HEK293 (cell line): ENCODE measurements around the gene JMJD4.
A peak's percentile ranks its signal among the peaks of the same experiment; 100 is the strongest.

Experiments used
- CTCF ChIP-seq: fragments of 450-650 bp; formaldehyde crosslinking; IDR thresholded peaks from 2 replicates; pipeline ENCODE4 v1.5.1; 2016; ENCODE audit warnings: missing biosample characterization, missing genetic modification characterization
- GLI4 ChIP-seq: fragments of 450-650 bp; formaldehyde crosslinking; IDR thresholded peaks from 2 replicates; pipeline ENCODE4 v1.5.1; 2016; ENCODE audit warnings: missing biosample characterization, missing genetic modification characterization
- KLF1 ChIP-seq: fragments of 450-650 bp; formaldehyde crosslinking; IDR thresholded peaks from 2 replicates; pipeline ENCODE4 v1.5.1; 2016; ENCODE audit warnings: missing biosample characterization, missing genetic modification characterization
- KLF16 ChIP-seq: fragments of 450-650 bp; formaldehyde crosslinking; IDR thresholded peaks from 2 replicates; pipeline ENCODE4 v1.5.1; 2017; ENCODE audit warnings: missing biosample characterization, missing genetic modification characterization
- OVOL3 ChIP-seq: fragments of 450-650 bp; formaldehyde crosslinking; IDR thresholded peaks from 2 replicates; pipeline ENCODE4 v1.5.1; 2016; ENCODE audit warnings: missing biosample characterization, missing genetic modification characterization
- RBAK ChIP-seq: fragments of 450-650 bp; formaldehyde crosslinking; IDR thresholded peaks from 2 replicates; pipeline ENCODE4 v1.5.1; 2016; ENCODE audit warnings: missing biosample characterization, missing genetic modification characterization
- SALL2 ChIP-seq: fragments of 450-650 bp; formaldehyde crosslinking; IDR thresholded peaks from 2 replicates; pipeline ENCODE4 v1.5.0; 2017; ENCODE audit warnings: missing biosample characterization, mild to moderate bottlenecking, missing genetic modification characterization, borderline replicate concordance
- ZFHX2 ChIP-seq: fragments of 450-650 bp; formaldehyde crosslinking; conservative IDR thresholded peaks from 2 replicates; pipeline ENCODE4 v1.5.1; 2016; ENCODE audit warnings: missing biosample characterization, missing genetic modification characterization
- ZFP41 ChIP-seq: fragments of 450-650 bp; formaldehyde crosslinking; IDR thresholded peaks from 2 replicates; pipeline ENCODE4 v1.5.1; 2016; ENCODE audit warnings: missing biosample characterization, missing genetic modification characterization, borderline replicate concordance
- ZNF132 ChIP-seq: fragments of 450-650 bp; formaldehyde crosslinking; IDR thresholded peaks from 2 replicates; pipeline ENCODE4 v1.5.1; 2017; ENCODE audit warnings: missing biosample characterization, missing genetic modification characterization, borderline replicate concordance
- ZNF133 ChIP-seq: fragments of 450-650 bp; formaldehyde crosslinking; IDR thresholded peaks from 2 replicates; pipeline ENCODE4 v1.5.1; 2016; ENCODE audit warnings: missing biosample characterization, missing genetic modification characterization
- ZNF174 ChIP-seq: fragments of 450-650 bp; formaldehyde crosslinking; IDR thresholded peaks from 2 replicates; pipeline ENCODE4 v1.5.0; 2017; ENCODE audit warnings: missing biosample characterization, mild to moderate bottlenecking, missing genetic modification characterization
- ZNF214 ChIP-seq: fragments of 450-650 bp; formaldehyde crosslinking; IDR thresholded peaks from 2 replicates; pipeline ENCODE4 v1.5.1; 2017; ENCODE audit warnings: missing biosample characterization, mild to moderate bottlenecking, missing genetic modification characterization, borderline replicate concordance
- ZNF239 ChIP-seq: fragments of 450-650 bp; formaldehyde crosslinking; IDR thresholded peaks from 2 replicates; pipeline ENCODE4 v1.5.1; 2016; ENCODE audit warnings: missing biosample characterization, missing genetic modification characterization
- ZNF24 ChIP-seq: fragments of 450-650 bp; formaldehyde crosslinking; IDR thresholded peaks from 2 replicates; pipeline ENCODE4 v1.5.1; 2016; ENCODE audit warnings: missing biosample characterization, missing genetic modification characterization
- ZNF248 ChIP-seq: fragments of 450-650 bp; formaldehyde crosslinking; IDR thresholded peaks from 2 replicates; pipeline ENCODE4 v1.5.1; 2017; ENCODE audit warnings: missing biosample characterization, missing genetic modification characterization
- ZNF501 ChIP-seq: fragments of 450-650 bp; formaldehyde crosslinking; IDR thresholded peaks from 2 replicates; pipeline ENCODE4 v1.5.1; 2016; ENCODE audit warnings: missing biosample characterization, missing genetic modification characterization
- ZNF514 ChIP-seq: fragments of 450-650 bp; formaldehyde crosslinking; IDR thresholded peaks from 2 replicates; pipeline ENCODE4 v1.5.1; 2016; ENCODE audit warnings: missing biosample characterization, missing genetic modification characterization
- ZNF544 ChIP-seq: fragments of 450-650 bp; formaldehyde crosslinking; IDR thresholded peaks from 2 replicates; pipeline ENCODE4 v1.5.0; 2017; ENCODE audit warnings: missing biosample characterization, missing genetic modification characterization
- ZNF558 ChIP-seq: fragments of 450-650 bp; formaldehyde crosslinking; IDR thresholded peaks from 2 replicates; pipeline ENCODE4 v1.5.1; 2016; ENCODE audit warnings: missing biosample characterization, missing genetic modification characterization
- ZNF623 ChIP-seq: fragments of 450-650 bp; formaldehyde crosslinking; IDR thresholded peaks from 2 replicates; pipeline ENCODE4 v1.5.1; 2016; ENCODE audit warnings: missing biosample characterization, missing genetic modification characterization
- ZNF629 ChIP-seq: fragments of 450-650 bp; formaldehyde crosslinking; IDR thresholded peaks from 2 replicates; pipeline ENCODE4 v1.5.1; 2017; ENCODE audit warnings: missing biosample characterization, missing genetic modification characterization
- ZNF701 ChIP-seq: fragments of 450-650 bp; formaldehyde crosslinking; IDR thresholded peaks from 2 replicates; pipeline ENCODE4 v1.5.1; 2016; ENCODE audit warnings: missing biosample characterization, missing genetic modification characterization
- ZNF76 ChIP-seq: fragments of 450-650 bp; formaldehyde crosslinking; IDR thresholded peaks from 2 replicates; pipeline ENCODE4; 2016; ENCODE audit warnings: low read depth, missing biosample characterization, missing genetic modification characterization, borderline replicate concordance
- ZSCAN30 ChIP-seq: fragments of 450-650 bp; IDR thresholded peaks from 2 replicates; pipeline ENCODE4 v1.5.1; 2018; ENCODE audit warnings: missing biosample characterization, mild to moderate bottlenecking, missing genetic modification characterization, moderate library complexity
- ZSCAN4 ChIP-seq: fragments of 450-650 bp; formaldehyde crosslinking; IDR thresholded peaks from 2 replicates; pipeline ENCODE4 v1.5.1; 2017; ENCODE audit warnings: missing biosample characterization, missing genetic modification characterization
- TF ChIP-seq, protein P1 (sequence below): fragments of 450-650 bp; formaldehyde crosslinking; IDR thresholded peaks from 2 replicates; pipeline ENCODE4 v1.5.1; 2016; ENCODE audit warnings: missing biosample characterization, missing genetic modification characterization
- TF ChIP-seq, protein P2 (sequence below): fragments of 450-650 bp; formaldehyde crosslinking; IDR thresholded peaks from 2 replicates; pipeline ENCODE4 v1.5.1; 2016; ENCODE audit warnings: missing biosample characterization, missing genetic modification characterization
- TF ChIP-seq, protein P3 (sequence below): fragments of 450-650 bp; formaldehyde crosslinking; IDR thresholded peaks from 2 replicates; pipeline ENCODE4 v1.5.1; 2016; ENCODE audit warnings: missing biosample characterization, missing genetic modification characterization
- TF ChIP-seq, protein P4 (sequence below): fragments of 450-650 bp; formaldehyde crosslinking; IDR thresholded peaks from 2 replicates; pipeline ENCODE4 v1.5.1; 2016; ENCODE audit warnings: missing biosample characterization, missing genetic modification characterization

The JMJD4 gene

DNA sequence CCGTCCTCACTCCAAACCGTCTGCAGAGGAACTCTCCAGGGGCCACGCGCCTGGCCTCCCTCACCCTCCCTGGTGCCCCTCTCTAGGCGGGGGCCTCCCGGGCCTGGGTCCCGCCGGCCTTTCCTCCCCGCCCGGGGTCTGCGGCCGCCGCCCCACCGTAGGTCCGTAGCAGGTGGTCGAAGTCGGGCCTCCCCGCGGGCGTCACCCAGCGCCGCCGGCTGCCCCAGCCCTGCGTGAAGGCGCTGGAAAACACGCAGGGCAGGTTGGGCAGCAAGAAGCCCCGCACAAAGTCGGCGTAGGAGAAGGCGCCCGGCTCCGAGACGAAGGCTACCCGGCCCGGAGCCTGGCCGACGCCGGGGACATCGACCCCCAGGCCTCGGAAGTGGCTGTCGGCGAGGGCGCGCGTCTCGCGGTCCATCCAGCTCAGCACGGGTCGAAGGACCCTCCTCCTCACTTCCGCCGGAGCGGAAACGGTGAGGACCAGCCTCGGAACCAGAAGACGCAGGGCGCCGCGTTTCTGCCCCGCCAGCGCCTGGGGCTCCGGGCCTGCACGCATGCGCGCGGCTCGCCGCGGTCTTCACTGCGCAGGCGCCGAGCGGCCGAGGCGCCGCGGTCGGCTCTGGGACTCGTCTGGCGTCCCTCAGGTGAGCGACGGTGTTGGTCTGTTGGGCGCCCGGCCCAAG is at the start of gene JMJD4, which contains the start of gene SNAP47 (continued):
- TF ChIP-seq KLF16 (tag by site-specific recombination) (peak; percentile 99), ZNF558 (tag by site-specific recombination) (no peak), ZNF248 (no peak), GLI4 (tag by site-specific recombination) (peak; percentile 98), ZSCAN4 (tag by site-specific recombination) (peak; percentile 61; the same call in 1 of the 2 replicates), ZNF501 (tag by site-specific recombination) (peak; percentile 97), OVOL3 (tag by site-specific recombination) (peak; percentile 84), ZNF174 (tag by site-specific recombination) (no peak), CTCF (tag by site-specific recombination) (peak; percentile 66; the same call in 1 of the 2 replicates), ZFHX2 (tag by site-specific recombination) (no peak), ZNF76 (tag by site-specific recombination) (no peak), SALL2 (tag by site-specific recombination) (no peak), ZNF132 (tag by site-specific recombination) (no peak), ZNF214 (tag by site-specific recombination) (no peak), ZNF629 (tag by site-specific recombination) (peak; percentile 83), ZNF701 (no peak), ZNF623 (tag by site-specific recombination) (peak; percentile 41), ZFP41 (tag by site-specific recombination) (no peak), ZNF544 (tag by site-specific recombination) (no peak), ZSCAN30 (tag by site-specific recombination) (peak; percentile 99), ZNF239 (peak; percentile 82), KLF1 (tag by site-specific recombination) (peak; percentile 63), ZNF514 (no peak), ZNF24 (tag by site-specific recombination) (peak; percentile 87; the same call in 1 of the 2 replicates), ZNF133 (tag by site-specific recombination) (no peak), RBAK (tag by site-specific recombination) (no peak)
- TF ChIP-seq, protein P1, sequence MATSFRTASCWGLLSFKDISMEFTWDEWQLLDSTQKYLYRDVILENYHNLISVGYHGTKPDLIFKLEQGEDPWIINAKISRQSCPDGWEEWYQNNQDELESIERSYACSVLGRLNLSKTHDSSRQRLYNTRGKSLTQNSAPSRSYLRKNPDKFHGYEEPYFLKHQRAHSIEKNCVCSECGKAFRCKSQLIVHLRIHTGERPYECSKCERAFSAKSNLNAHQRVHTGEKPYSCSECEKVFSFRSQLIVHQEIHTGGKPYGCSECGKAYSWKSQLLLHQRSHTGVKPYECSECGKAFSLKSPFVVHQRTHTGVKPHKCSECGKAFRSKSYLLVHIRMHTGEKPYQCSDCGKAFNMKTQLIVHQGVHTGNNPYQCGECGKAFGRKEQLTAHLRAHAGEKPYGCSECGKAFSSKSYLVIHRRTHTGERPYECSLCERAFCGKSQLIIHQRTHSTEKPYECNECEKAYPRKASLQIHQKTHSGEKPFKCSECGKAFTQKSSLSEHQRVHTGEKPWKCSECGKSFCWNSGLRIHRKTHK = no peak
- TF ChIP-seq, protein P2, sequence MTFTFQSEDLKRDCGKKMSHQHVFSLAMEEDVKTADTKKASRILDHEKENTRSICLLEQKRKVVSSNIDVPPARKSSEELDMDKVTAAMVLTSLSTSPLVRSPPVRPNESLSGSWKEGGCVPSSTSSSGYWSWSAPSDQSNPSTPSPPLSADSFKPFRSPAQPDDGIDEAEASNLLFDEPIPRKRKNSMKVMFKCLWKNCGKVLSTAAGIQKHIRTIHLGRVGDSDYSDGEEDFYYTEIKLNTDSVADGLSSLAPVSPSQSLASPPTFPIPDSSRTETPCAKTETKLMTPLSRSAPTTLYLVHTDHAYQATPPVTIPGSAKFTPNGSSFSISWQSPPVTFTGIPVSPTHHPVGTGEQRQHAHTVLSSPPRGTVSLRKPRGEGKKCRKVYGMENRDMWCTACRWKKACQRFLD (tag by site-specific recombination) = peak; percentile 12; the same call in 1 of the 2 replicates
- TF ChIP-seq, protein P3, sequence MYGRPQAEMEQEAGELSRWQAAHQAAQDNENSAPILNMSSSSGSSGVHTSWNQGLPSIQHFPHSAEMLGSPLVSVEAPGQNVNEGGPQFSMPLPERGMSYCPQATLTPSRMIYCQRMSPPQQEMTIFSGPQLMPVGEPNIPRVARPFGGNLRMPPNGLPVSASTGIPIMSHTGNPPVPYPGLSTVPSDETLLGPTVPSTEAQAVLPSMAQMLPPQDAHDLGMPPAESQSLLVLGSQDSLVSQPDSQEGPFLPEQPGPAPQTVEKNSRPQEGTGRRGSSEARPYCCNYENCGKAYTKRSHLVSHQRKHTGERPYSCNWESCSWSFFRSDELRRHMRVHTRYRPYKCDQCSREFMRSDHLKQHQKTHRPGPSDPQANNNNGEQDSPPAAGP = peak; percentile 98
- TF ChIP-seq, protein P4, sequence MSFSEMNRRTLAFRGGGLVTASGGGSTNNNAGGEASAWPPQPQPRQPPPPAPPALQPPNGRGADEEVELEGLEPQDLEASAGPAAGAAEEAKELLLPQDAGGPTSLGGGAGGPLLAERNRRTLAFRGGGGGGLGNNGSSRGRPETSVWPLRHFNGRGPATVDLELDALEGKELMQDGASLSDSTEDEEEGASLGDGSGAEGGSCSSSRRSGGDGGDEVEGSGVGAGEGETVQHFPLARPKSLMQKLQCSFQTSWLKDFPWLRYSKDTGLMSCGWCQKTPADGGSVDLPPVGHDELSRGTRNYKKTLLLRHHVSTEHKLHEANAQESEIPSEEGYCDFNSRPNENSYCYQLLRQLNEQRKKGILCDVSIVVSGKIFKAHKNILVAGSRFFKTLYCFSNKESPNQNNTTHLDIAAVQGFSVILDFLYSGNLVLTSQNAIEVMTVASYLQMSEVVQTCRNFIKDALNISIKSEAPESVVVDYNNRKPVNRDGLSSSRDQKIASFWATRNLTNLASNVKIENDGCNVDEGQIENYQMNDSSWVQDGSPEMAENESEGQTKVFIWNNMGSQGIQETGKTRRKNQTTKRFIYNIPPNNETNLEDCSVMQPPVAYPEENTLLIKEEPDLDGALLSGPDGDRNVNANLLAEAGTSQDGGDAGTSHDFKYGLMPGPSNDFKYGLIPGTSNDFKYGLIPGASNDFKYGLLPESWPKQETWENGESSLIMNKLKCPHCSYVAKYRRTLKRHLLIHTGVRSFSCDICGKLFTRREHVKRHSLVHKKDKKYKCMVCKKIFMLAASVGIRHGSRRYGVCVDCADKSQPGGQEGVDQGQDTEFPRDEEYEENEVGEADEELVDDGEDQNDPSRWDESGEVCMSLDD (tag by site-specific recombination) = 0 out of 2 replicates have a peak, but pooled peaks have one; percentile 61
